SJCRH30 (cell line): ENCODE measurements around the gene PRDM10. TPM values are rescaled to one million over a fixed set of nuclear protein-coding genes. Genes with fewer than 3 reads are reported as not detected.
"Not testable (repeated sequence)": the region's sequence is repeated elsewhere in the genome, so short reads cannot be mapped to it uniquely, and the experiment has no call there.

Experiments used
- DNase-seq, 2 experiments: peaks; one replicate each; pipeline ENCODE4 v3.0.0-alpha.2; 2015 to 2020
- H3K27ac ChIP-seq: fragments of 250-450 bp; sonication (Bioruptor Pico); 2 replicates; pipeline ENCODE4 v1.5.1; 2020; ENCODE audit warnings: mild to moderate bottlenecking, moderate library complexity
- H3K27me3 ChIP-seq: fragments of 250-450 bp; sonication (Bioruptor Pico); 2 replicates; pipeline ENCODE4 v1.5.1; 2020; ENCODE audit warnings: mild to moderate bottlenecking, moderate library complexity
- H3K36me3 ChIP-seq: fragments of 250-450 bp; sonication (Bioruptor Pico); 2 replicates; pipeline ENCODE4 v1.5.1; 2020; ENCODE audit warnings: mild to moderate bottlenecking, moderate library complexity
- H3K4me1 ChIP-seq: fragments of 250-450 bp; sonication (Bioruptor Pico); 2 replicates; pipeline ENCODE4 v1.5.1; 2020; ENCODE audit warnings: mild to moderate bottlenecking, moderate library complexity
- H3K4me3 ChIP-seq: fragments of 250-450 bp; sonication (Bioruptor Pico); 2 replicates; pipeline ENCODE4 v1.5.1; 2020; ENCODE audit warnings: mild to moderate bottlenecking, moderate library complexity
- H3K9me3 ChIP-seq: fragments of 250-450 bp; sonication (Bioruptor Pico); replicated peaks from 2 replicates; pipeline ENCODE4 v1.5.1; 2020; ENCODE audit warnings: mild to moderate bottlenecking, moderate library complexity
- total RNA-seq: library from RNA; depleted of rRNA; stranded (reverse); fragments of >200 nt; shearing (Covaris generic); gene quantifications from 2 replicates; pipeline ENCODE4 v1.2.3, GENCODE V29; 2014

PRDM10 gene
- total RNA-seq, 1 experiment from 2014 or later: 6.7 TPM

DNA sequence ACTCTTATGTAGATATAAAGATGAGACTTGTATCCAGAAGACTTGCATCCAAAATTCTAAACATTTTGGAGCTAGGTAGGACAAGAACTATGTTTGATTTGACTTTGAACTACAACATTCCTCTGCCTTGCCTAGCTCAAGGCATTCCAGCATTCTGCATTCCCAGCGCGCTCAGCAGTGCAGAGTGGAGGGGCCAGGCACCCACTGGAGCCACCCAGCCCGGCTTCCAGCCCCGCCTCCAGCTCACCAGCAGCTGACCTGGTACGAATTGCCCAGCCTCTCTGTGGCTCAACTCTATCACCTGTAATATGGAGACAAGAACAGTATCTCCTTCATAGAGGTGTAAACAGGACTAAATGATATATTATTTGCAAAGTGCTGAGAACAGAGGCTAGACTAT lies 28.8 kb downstream of the PRDM10 start:
- no peaks in the 10 kb centered on the region for H3K36me3 ChIP-seq
- H3K4me3 ChIP-seq: no peak overlapping the region
- H3K27ac ChIP-seq: no peak overlapping the region
- no peak for DNase-seq
- no peaks in the 10 kb centered on the region for H3K4me1 ChIP-seq
- no peaks in the 10 kb centered on the region for H3K27me3 ChIP-seq
- H3K9me3 ChIP-seq: no peaks in the 10 kb centered on the region

DNA sequence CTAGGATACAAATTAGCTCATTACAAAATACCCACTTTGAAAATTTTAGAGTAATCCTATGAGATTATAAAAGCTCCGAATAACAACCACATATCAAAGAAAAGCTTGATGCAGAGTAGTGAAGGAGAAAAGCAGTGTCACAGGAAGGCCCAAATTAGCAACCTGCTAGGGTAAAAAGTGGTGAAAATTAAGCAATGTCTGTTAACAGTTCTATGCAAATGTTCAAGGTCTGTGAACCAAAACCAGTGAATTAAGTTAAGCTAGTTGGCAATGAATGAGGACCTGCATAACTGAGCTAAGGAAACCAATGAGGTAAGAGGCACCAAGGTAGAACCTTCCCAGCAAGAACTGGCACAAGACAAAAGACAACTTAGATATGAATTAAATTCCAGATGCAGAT lies 29.6 kb downstream of the PRDM10 start:
- no peaks in the 10 kb centered on the region for H3K36me3 ChIP-seq
- DNase-seq: no peak
- no peak overlapping the region for H3K4me3 ChIP-seq
- H3K9me3 ChIP-seq: no peaks in the 10 kb centered on the region
- no peak overlapping the region for H3K27ac ChIP-seq
- no peaks in the 10 kb centered on the region for H3K4me1 ChIP-seq
- H3K27me3 ChIP-seq: no peaks in the 10 kb centered on the region

DNA sequence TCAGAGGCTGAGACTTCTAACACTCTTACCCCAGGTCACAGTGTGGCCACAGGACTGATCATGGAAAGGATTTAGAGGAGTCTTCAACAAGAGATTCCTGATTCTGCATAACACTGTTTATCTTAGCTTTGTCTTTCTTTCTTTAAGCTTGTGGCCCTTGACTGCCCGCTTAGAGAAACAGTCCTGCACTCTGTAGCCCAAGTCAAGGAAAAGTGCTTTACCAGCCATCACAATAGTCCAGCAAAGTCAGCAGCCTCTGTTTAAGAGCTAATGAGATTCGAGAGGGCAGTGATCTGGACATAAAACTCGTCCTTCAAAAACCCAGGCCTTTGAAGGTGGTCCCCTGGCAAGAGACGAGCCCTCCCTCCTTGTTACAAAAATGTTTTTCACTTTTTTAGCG lies 30.0 kb downstream of the PRDM10 start:
- Histone ChIP-seq H3K9me3 (no peaks in the 10 kb centered on the region), H3K4me3 (no peak overlapping the region), H3K4me1 (no peaks in the 10 kb centered on the region), H3K27ac (no peak overlapping the region), H3K36me3 (no peaks in the 10 kb centered on the region), H3K27me3 (no peaks in the 10 kb centered on the region)
- no peak for DNase-seq

DNA sequence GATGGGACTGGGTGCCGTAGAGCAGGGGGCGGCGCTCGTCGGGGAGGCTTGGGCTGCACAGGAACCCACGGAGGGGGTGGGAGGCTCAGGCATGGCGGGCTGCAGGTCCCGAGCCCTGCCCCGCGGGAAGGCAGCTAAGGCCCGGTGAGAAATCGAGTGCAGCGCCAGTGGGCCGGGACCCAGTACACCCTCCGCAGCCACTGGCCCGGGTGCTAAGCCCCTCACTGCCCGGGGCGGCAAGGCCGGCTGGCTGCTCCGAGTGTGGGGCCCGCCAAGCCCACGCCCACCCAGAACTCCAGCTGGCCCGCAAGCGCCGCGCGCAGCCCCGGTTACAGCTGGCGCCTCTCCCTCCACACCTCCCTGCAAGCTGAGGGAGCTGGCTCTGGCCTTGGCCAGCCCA lies 30.8 kb downstream of the PRDM10 start:
- H3K27me3 ChIP-seq, H3K27ac ChIP-seq, H3K36me3 ChIP-seq, H3K4me3 ChIP-seq, DNase-seq, H3K9me3 ChIP-seq, H3K4me1 ChIP-seq: not testable (repeated sequence)

DNA sequence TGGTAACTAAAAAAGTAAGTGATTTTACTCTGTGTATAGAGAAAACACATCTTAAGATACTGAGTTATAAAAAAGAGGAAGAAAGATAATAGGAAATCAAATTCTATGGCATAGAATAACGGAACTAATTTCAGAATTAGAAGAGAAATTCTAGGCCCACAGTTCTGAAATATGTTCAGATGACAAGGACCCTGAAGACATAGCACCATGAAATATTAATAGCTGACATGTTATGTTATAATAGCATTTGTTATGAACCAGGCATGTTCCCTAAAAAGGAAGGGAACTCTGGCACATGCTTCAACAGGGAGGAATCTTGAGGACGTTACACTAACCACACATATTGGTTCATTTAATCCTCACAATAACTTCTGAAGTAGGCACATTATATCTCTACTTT lies 32.7 kb downstream of the PRDM10 start:
- Histone ChIP-seq H3K4me3 (no peak overlapping the region), H3K27ac (no peak overlapping the region), H3K4me1 (no peaks in the 10 kb centered on the region), H3K9me3 (no peaks in the 10 kb centered on the region), H3K27me3 (no peaks in the 10 kb centered on the region), H3K36me3 (no peaks in the 10 kb centered on the region)
- no peak for DNase-seq

DNA sequence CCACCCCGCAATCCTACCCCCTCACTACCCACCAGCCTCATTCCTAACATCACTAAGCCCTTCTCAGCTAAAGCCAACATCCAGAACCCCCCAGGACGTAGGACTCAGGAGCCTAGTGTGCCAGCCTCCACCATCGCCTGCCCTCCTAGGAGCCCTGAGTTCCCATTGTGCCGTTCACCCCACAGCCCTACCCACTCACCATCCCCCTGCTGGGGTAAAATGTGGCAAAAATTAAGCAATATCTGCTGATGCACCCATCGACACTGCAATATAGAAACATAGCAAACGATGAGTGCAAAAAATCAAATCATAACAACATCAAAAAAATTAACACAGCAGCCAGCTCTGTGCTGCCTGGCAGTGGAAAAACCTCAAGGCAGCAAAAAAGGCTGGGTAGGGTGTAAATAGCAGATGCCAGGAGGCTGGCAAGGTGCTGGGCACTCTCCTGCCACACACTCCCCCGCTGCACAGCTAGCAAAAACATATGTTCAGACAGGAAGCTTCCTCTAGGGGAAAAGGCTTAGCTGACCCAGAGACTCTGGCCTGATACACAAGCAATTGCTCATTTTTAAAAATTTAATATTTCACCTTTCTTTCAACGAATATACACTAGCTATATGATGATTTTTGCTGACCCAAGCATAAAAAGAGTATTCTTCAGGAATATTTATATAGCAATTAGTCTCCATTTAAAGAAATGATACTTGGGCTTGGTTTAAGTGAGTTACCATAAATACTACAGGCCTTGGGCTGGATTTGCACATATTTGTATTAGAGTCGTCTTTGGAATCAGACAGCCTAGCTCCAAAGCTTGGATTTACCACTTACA lies 33.8 kb downstream of the PRDM10 start:
- no peak for DNase-seq
- Histone ChIP-seq H3K9me3 (no peaks in the 10 kb centered on the region), H3K4me3 (no peak overlapping the region), H3K36me3 (no peaks in the 10 kb centered on the region), H3K4me1 (no peaks in the 10 kb centered on the region), H3K27ac (no peak overlapping the region), H3K27me3 (no peaks in the 10 kb centered on the region)

DNA sequence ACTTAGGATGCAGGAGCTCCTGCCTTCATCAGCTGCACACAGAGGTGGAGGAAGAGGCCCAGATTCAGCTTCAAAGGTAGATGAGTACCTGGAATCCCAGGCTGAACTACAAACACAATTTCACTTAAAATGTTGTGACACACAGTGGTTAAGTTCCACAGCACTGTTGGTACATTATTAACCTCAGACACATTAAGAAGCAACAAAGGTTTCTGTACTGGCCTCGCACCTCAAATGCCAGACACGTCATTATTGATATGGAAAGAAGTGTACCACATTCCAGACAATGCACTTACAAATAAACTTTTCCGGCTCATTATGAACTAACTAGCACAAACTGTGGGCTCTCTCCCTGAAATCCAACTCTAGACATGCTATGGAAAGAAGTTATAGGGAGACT lies 34.6 kb downstream of the PRDM10 start:
- Histone ChIP-seq H3K4me1 (no peaks in the 10 kb centered on the region), H3K36me3 (no peaks in the 10 kb centered on the region), H3K27me3 (no peaks in the 10 kb centered on the region), H3K27ac (no peak overlapping the region), H3K4me3 (no peak overlapping the region), H3K9me3 (no peaks in the 10 kb centered on the region)
- no peak for DNase-seq

DNA sequence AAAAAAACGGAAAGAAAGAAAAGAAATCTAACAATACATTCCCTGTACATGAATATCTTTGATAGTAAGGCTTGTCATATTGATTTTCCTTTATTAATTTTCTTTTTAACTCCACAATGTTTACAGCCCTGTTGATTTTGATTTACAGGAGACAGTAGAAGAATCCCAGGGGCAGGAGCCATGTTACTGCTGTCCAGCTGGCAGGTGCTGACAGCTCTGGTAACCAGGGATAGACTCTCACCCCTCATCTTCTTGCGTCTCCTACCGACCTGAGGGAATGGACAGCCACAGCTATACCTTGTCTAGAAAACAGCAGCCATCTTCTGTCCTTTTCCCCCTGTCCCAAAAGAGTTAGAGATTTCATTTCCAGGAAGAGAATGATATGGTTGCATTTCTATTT lies 37.4 kb downstream of the PRDM10 start:
- Histone ChIP-seq H3K36me3 (no peaks in the 10 kb centered on the region), H3K4me1 (no peaks in the 10 kb centered on the region), H3K9me3 (no peaks in the 10 kb centered on the region), H3K27ac (no peak overlapping the region), H3K27me3 (no peaks in the 10 kb centered on the region), H3K4me3 (no peak overlapping the region)
- DNase-seq: no peak

DNA sequence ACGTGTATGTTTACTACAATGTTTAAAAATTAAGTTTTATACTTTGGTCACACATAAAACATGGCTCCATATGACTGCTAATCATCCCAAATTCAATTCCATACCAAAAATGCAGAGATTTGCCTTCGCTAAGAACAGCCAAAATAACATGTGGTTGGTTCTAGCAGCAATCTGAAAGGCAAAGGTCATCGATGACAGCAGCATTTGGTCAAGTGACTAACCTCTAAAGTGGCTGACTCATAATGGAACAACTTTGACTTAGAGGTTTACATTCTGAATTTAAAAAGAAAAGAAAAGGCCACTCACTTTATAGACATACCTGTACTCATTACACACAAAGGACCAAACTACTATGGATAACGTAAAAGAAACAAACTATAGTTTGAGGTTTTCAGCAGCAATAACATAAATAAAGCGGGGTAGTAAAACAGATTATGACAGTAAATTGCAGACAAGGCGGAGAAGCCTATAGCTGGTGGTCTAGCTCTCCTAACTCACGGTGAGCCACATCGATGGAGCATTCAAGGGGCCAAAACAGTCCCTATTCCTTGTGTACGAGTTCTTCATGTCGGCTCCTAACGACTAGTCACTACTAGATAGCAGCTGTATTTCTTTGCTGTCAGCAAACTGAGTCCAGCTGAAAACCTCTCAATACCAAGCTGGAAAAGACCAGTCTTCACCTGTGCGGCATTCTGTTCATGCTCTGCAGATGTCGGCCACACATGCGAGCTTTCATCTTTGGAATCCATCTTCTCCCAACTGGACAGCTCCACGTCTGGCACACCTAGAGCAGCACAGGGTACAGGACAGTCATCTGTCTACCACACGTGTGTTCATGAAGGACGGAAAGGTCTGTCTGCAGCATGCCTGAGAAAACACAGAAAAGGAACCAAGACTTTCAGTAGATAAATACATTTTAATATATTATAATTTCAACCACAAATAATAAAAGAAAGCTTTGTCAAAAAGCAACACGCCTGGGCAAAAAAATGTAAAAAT lies 42.1 kb downstream of the PRDM10 start:
- DNase-seq: no peak
- H3K9me3 ChIP-seq: no peaks in the 10 kb centered on the region
- no peaks in the 10 kb centered on the region for H3K36me3 ChIP-seq
- no peak overlapping the region for H3K27ac ChIP-seq
- H3K4me1 ChIP-seq: no peaks in the 10 kb centered on the region
- H3K27me3 ChIP-seq: no peaks in the 10 kb centered on the region
- no peak overlapping the region for H3K4me3 ChIP-seq

DNA sequence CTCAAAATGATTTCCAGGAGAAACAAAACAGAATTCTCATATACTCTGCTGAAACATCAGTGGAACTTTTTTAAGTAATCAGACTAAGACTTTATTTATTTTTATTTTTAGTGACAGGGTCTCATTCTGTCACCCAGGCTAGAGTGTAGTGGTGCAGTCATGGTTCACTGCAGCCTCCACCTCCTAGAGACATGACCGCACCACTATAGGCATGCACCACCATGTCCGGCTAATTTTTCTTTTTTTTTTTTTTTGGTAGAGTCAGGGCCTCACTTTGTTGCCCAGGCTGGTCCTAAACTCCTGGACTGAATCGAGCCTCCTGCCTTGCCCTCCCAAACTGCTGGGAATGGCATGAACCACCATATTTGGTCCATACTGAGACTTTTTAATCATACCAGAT lies 42.9 kb downstream of the PRDM10 start:
- Histone ChIP-seq H3K27ac (no peak overlapping the region), H3K27me3 (no peaks in the 10 kb centered on the region), H3K36me3 (no peaks in the 10 kb centered on the region), H3K4me3 (no peak overlapping the region), H3K4me1 (no peaks in the 10 kb centered on the region), H3K9me3 (no peaks in the 10 kb centered on the region)
- no peak for DNase-seq

DNA sequence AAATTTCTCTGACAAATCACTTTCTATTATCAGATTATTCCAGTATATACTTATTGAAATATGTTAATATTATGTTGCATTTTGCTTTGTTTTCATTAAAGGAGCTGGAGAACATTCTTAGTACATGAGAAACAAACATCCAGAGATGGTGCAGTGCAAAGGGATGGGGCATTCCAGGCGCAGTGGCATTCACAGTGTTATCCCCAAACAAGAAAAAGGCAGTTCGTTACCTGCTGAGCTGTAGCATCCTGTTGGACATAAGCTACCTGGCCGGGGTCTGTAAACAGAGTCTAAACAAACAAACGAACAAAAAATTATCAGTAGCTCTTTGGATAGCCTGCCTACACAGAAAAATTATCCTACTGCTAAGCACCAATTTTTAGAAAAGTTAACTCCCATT lies 47.4 kb downstream of the PRDM10 start:
- H3K36me3 ChIP-seq: no peaks in the 10 kb centered on the region
- H3K4me1 ChIP-seq: no peaks in the 10 kb centered on the region
- H3K27ac ChIP-seq: no peak overlapping the region
- H3K27me3 ChIP-seq: no peaks in the 10 kb centered on the region
- no peak for DNase-seq
- H3K9me3 ChIP-seq: no peaks in the 10 kb centered on the region
- H3K4me3 ChIP-seq: no peak overlapping the region

DNA sequence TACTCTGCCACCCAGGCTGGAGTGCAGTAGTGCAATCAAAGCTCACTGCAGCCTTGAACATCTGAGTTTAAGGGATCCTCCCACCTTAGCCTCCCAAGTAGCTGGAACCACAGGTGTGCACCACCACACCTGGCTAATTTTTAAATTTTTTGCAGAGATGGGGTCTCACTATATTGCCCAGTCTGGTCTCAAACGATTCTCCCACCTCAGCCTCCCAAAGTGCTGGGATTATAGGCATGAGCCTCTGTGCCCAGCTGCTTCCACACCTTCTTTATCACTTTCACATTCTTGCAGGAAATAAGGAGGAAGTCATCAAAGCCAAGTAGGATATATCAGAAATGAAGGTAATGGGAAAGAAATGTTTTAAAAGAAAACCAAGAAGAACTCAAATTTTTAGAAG lies 47.9 kb downstream of the PRDM10 start:
- H3K4me3 ChIP-seq, H3K4me1 ChIP-seq, DNase-seq: not testable (repeated sequence)

DNA sequence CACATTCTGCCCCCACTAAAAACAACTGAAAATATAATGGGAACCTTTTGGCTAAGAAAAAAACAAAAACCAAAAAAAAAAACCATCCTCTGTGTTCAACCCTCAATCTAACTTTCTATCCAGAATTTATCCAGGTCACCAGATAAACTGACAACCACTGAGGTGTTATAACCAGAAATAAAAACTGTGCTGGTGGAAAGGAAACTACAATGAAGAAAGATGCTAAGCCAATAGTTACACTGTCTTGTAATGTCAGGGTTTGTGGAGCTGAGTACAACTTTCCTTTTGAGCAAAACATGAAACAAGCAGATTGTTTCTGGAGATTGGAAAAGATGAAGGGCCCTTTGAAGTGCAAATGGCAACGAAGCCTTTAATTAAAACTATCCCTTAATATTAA lies 50.8 kb downstream of the PRDM10 start:
- Histone ChIP-seq H3K4me3 (no peak overlapping the region), H3K4me1 (no peaks in the 10 kb centered on the region), H3K9me3 (no peaks in the 10 kb centered on the region), H3K36me3 (no peaks in the 10 kb centered on the region), H3K27me3 (no peaks in the 10 kb centered on the region), H3K27ac (no peak overlapping the region)
- no peak for DNase-seq

More for the DNA sequence above, 47.9 kb downstream of the PRDM10 start:
- not testable (repeated sequence) for H3K27ac ChIP-seq, H3K9me3 ChIP-seq, H3K27me3 ChIP-seq, H3K36me3 ChIP-seq

DNA sequence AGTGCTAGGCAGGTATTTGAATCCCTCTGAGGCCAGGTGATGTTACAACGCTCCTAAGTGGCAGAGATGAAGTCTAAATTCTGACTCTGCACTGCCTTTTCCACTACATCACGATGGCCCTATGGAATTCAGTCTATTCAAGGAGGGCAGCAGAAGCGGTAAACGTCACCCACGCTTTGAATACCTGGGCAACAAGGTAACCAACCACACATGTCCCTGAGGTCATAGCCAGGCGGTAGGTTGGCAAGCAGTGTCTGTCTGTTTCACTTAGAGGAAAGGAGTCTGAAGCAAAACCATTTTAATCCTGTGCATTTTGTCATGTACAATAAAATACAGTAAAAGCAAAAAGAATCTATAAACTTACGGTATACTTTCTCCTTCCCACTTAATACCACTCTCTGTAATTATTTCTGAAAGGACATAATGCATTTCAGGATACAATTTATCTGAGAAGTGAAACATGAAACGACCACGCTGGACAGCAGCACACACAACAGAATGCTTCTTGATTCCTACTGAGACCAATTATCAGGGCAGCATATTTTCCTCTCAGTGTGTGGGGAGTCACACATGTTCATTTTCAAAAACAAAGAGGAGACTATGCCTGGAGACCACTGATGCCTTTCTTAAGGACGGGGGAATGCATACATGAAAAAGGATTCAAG lies 51.3 kb downstream of the PRDM10 start:
- DNase-seq: no peak
- no peaks in the 10 kb centered on the region for H3K9me3 ChIP-seq
- H3K4me1 ChIP-seq: no peaks in the 10 kb centered on the region
- no peaks in the 10 kb centered on the region for H3K27me3 ChIP-seq
- no peaks in the 10 kb centered on the region for H3K36me3 ChIP-seq
- no peak overlapping the region for H3K4me3 ChIP-seq
- no peak overlapping the region for H3K27ac ChIP-seq
